GM12875 (cell line): Measurements from ENCODE around the gene NTN4.

Experiments used
- H3K4me3 ChIP-seq: one replicate; pipeline ENCODE4 v1.5.1; 2011; ENCODE audit warnings: low read depth, low read length, control low read depth
- TF ChIP-seq, protein P1 (sequence below): IDR thresholded peaks from 2 replicates; pipeline ENCODE4 v1.5.1; 2011; ENCODE audit warnings: low read depth, mild to moderate bottlenecking, control low read depth, inconsistent platforms, low read length, moderate library complexity, borderline replicate concordance; ENCODE audit not compliant: insufficient read depth

The NTN4 gene

GRCh38 chr12:95709152-95709551 is 81.4 kb downstream of the NTN4 start:
- TF ChIP-seq, protein P1, sequence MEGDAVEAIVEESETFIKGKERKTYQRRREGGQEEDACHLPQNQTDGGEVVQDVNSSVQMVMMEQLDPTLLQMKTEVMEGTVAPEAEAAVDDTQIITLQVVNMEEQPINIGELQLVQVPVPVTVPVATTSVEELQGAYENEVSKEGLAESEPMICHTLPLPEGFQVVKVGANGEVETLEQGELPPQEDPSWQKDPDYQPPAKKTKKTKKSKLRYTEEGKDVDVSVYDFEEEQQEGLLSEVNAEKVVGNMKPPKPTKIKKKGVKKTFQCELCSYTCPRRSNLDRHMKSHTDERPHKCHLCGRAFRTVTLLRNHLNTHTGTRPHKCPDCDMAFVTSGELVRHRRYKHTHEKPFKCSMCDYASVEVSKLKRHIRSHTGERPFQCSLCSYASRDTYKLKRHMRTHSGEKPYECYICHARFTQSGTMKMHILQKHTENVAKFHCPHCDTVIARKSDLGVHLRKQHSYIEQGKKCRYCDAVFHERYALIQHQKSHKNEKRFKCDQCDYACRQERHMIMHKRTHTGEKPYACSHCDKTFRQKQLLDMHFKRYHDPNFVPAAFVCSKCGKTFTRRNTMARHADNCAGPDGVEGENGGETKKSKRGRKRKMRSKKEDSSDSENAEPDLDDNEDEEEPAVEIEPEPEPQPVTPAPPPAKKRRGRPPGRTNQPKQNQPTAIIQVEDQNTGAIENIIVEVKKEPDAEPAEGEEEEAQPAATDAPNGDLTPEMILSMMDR = no peak
- no peak overlapping the region for H3K4me3 ChIP-seq

- no peak overlapping the region for H3K4me3 ChIP-seq
- TF ChIP-seq, protein P1 = no peak
These were observed 85.4 kb downstream of the NTN4 start for GRCh38 chr12:95705143-95705542.

GRCh38 chr12:95703986-95704385 is 86.6 kb downstream of the NTN4 start:
- no peak overlapping the region for H3K4me3 ChIP-seq
- TF ChIP-seq, protein P1 = no peak

DNA sequence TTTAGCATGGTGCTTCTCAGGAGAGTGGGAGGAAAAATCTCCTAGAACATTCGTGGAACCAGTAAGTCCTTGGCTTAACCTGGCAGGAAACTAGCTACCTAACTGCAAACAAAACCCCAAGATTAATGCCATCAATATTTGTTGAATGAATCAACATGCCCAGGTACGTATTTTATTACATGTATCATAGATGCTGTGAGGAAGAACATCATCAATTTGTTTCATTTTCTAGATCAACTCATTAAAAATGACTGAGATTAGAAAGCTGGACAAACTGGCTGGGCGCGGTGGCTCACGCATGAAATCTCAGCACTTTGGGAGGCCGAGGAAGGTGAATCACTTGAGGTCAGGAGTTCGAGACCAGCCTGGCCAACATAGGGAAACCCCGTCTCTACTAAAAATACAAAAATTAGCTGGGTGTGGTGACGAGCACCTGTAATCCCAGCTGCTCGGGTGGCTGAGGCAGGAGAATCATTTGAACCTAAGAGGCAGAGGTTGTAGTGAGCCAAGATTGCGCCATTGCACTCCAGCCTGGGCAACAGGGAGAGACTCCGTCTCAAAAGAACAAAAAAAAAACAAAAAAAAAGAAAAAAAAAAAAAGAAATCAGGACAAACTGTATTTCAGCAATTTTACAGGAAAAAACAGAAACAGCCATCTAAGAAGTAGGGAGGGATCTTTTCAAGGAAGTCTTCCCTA is 88.7 kb downstream of the NTN4 start:
- TF ChIP-seq, protein P1 = no peak

DNA sequence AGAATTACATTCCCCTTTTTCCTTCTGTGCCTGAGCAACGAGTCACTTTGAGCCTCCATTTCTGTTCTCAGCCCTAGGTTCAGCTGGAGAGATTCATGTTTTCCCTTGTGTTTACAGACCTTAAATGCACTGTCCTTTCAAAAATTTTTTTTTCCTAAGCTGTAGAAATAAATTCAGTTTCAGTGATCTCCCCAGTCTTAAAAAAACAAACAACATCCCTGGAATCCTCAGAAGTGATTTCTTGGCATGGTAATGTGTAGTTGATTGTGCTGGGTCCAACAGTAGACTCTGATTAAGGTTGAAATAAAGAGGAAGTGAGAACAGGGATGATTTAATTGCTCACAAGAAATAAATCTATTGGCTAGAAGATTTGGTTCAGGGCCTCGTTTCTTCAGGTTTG is 89.3 kb downstream of the NTN4 start:
- H3K4me3 ChIP-seq = no peak overlapping the region
- TF ChIP-seq, protein P1 = no peak

More for the DNA sequence above, 88.7 kb downstream of the NTN4 start:
- no peak overlapping the region for H3K4me3 ChIP-seq

DNA sequence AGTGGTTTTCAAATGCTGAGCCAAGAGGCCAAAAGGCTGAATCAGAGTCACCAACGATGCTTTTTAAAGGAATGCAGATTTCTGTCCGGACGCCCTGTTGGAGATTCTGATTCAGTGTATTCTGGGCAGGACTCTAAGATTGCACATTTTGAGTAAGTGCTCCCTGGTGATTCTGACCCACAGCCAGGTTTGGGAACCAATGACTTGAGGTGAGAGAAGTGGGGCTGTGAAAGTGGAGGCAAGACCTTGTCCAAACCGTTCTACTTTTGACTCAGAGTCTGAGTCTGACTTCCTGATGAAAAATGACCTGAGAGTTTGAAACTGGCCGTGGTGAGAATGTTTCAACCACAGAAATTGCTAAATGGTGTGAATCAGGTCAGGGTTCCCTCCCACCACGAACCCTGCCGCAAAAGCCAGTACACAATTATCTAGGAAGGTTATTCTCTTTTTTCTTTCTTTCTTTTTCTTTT is 90.2 kb downstream of the NTN4 start:
- no peak overlapping the region for H3K4me3 ChIP-seq
- TF ChIP-seq, protein P1 = no peak

- TF ChIP-seq, protein P1 = no peak
- no peak overlapping the region for H3K4me3 ChIP-seq
These were observed 91.0 kb downstream of the NTN4 start for GRCh38 chr12:95699579-95699978.
